D721Med (cell line): Measurements from ENCODE around the gene CEP43.
"Not testable (repeated sequence)": the region's sequence is repeated elsewhere in the genome, so short reads cannot be mapped to it uniquely, and the experiment has no call there.

Experiments
- DNase-seq: peaks from one replicate; pipeline ENCODE4 v3.0.0; 2011; ENCODE audit warnings: low spot score; ENCODE audit not compliant: insufficient read length
- FAIRE-seq: peaks from 2 replicates; lab custom pipeline; 2011; peaks lifted over from hg19 to GRCh38; lab: Jason Lieb, UNC
- CTCF ChIP-seq: IDR thresholded peaks from 2 replicates; pipeline ENCODE4 v1.5.1; 2012; ENCODE audit warnings: mild to moderate bottlenecking, control low read depth; ENCODE audit not compliant: insufficient read depth; ENCODE audit errors: missing control alignments

CEP43 gene, protein sequence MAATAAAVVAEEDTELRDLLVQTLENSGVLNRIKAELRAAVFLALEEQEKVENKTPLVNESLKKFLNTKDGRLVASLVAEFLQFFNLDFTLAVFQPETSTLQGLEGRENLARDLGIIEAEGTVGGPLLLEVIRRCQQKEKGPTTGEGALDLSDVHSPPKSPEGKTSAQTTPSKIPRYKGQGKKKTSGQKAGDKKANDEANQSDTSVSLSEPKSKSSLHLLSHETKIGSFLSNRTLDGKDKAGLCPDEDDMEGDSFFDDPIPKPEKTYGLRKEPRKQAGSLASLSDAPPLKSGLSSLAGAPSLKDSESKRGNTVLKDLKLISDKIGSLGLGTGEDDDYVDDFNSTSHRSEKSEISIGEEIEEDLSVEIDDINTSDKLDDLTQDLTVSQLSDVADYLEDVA

DNA sequence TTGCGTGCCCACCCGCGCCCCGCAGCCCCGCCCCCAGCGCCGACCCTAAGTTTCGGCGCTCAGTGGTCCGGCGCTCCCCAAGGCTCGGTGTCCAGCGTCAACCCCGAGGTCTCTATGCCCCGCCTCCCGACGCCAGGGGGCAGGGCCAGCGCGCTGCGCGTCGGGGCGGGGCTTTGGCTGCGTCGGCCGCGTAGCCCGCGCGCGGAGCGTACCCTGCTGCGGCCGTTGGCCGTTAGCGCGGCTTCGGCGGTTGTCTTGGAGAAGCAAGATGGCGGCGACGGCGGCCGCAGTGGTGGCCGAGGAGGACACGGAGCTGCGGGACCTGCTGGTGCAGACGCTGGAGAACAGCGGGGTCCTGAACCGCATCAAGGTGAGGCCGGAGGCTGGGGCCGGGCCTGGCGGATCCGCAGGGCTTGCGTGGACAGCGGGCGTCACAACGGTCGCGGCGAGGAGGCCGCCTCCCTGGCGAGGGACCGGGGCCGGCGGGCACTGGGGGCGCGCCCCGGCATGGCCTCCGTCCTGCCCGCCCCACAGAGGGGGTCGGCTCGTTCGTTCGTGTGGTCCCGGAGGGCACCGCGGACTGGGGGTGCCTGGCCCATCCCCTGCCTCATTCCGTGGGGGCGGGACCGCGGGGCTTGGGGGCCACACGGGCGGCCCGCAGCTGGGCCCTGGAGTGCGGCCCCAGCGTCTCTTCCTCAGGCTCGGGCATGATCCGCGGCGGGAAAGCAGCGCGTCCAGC lies at the start of gene CEP43:
Gene CEP43, plus strand, starts transcription at position 253 of the 739 bp plus-strand sequence. Its CDS starts 16 bp downstream, at position 269.
- TF ChIP-seq CTCF, result no peak
- no peak for FAIRE-seq

GRCh38 chr6:166949528-166950442 lies 49.4 kb upstream of the CEP43 start:
- no peak for DNase-seq
- FAIRE-seq, result no peak
- no peak for TF ChIP-seq CTCF

More for the DNA sequence above, at the start of gene CEP43:
- DNase-seq, result no peak

DNA sequence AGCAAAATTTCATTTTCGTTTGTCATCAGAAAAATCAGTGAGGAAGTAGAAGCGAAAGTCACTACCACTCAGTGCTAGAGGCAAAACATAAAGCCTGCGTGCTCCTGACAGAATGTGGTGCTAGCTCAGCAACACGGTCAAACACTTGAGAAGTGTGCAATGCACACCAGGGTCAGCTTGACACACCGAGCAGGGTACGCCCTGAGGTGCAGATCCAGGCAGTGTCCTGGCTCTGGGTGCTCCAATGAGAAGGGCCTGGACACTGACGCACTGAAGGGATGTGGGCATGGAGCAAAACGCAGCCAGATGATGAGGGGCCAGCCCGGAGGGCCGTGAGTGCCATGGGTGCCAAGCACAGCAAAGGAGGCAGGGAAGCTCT lies 48.8 kb upstream of the CEP43 start:
- no peak for FAIRE-seq
- no peak for DNase-seq
- TF ChIP-seq CTCF, result no peak

DNA sequence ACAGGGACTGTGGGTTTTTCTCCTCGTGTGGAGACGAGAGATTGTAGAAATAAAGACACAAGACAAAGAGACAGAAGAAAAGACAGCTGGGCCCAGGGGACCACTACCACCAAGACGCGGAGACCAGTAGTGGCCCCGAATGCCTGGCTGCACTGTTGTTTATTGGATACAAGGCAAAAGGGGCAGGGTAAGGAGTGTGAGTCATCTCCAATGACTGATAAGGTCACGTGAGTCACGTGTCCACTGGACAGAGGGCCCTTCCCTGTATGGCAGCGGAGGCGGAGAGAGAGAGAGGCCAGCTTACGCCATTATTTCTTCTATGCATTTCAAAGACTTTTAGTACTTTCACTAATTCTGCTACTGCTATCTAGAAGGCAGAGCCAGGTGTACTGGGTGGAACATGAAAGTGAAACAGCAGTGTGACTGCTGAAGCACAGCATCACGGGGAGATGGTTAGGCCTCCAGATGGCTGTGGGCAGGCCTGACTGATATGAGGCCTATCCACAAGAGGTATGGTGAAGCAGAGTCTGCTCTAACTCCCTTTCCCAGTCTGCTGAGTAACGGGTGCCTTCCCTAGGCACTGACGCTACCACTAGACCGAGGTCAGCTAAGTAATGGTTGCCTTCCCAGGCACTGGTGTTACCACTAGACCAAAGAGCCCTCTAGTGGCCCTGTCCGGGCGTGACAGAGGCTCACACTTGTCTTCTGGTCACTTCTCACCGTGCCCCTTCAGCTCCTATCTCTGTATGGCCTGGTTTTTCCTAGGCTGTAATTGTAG lies 48.1 kb upstream of the CEP43 start:
- not testable (repeated sequence) for DNase-seq, FAIRE-seq
- peak; percentile 47 for TF ChIP-seq CTCF

DNA sequence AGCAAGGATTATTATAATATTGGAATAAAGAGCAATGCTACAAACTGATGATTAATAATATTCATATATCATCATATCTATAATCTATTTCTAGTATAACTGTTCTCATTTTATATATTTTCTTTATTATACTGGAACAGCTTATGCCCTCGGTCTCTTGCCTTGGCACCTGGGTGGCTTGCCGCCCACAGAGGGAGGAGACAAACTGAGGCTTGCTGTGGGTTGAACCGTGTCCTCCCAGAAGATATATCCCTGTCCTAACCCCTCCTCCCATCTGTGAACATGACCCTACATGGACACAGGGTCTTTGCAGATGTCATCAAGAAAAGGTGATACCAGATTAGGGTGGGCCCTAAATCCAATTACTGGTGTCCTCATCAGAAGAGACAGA lies 47.5 kb upstream of the CEP43 start:
- TF ChIP-seq CTCF, result no peak
- FAIRE-seq, result no peak
- no peak for DNase-seq

DNA sequence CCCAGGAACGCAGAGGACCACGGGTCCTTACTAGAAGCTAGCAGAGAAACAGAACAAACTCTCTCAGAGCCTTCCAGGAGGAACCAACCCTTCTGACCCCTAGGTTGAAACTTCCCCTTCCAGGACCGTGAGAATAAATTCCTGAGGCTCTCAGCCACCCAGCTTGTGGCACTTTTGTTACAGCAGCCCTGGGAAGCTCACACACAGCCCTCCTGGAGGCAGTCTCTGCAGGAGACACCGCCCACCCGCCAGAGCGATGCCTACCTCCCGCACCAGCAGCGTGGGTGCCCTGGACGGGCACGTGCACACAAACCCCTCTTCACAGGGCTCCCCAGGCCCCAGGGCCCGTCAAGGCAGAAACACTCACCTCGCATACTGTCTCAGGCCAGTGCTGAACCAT lies 47.1 kb upstream of the CEP43 start:
- FAIRE-seq (no peak), DNase-seq (no peak)
- no peak for TF ChIP-seq CTCF
